Panc1 (cell line): Measurements from ENCODE around the gene DNTT. TPM values are rescaled to one million over a fixed set of nuclear protein-coding genes. Genes with fewer than 3 reads are reported as not detected.

Experiments used
- ATAC-seq: fragments of 200-7000 bp; cut with Tn5 transposase; 2 replicates; pipeline ENCODE4 v1.9.1; 2020; ENCODE audit warnings: mild to moderate bottlenecking, moderate library complexity
- BruUV-seq: library from RNA; stranded (reverse); fragments of 400-500 nt; replicated peaks from 2 replicates; lab custom pipeline; 2021; lab: Mats Ljungman, UMichigan
- CTCF ChIA-PET: fragments of 300-600 bp; sonication (Branson Sonifier 250); formaldehyde crosslinking; loops from one replicate; lab custom pipeline; 2022; ENCODE audit warnings: antibody characterized with exemption; lab: Charles Lee
- POLR2A ChIA-PET: fragments of 300-600 bp; sonication (Branson Sonifier 250); formaldehyde crosslinking; loops from one replicate; lab custom pipeline; 2022; ENCODE audit warnings: antibody characterized with exemption; lab: Charles Lee
- DNase-seq: peaks from one replicate; pipeline ENCODE4 v3.0.0-alpha.2; 2010; ENCODE audit warnings: low read depth, low spot score
- H3K27ac ChIP-seq: 2 replicates; pipeline ENCODE4 v1.5.1; 2011; ENCODE audit warnings: mild to moderate bottlenecking, low read length, inconsistent platforms
- H3K27me3 ChIP-seq: fragments of 200-500 bp; sonication (Bioruptor generic); 2 replicates; pipeline ENCODE4 v1.6.0; 2014; ENCODE audit warnings: low read length, inconsistent platforms; ENCODE audit not compliant: control insufficient read depth, insufficient read depth
- H3K36me3 ChIP-seq: fragments of 200-500 bp; sonication (Bioruptor generic); 2 replicates; pipeline ENCODE4 v1.5.1; 2014; ENCODE audit warnings: inconsistent platforms, mild to moderate bottlenecking, low read length, moderate library complexity; ENCODE audit not compliant: control insufficient read depth, insufficient read depth
- H3K4me1 ChIP-seq: 2 replicates; pipeline ENCODE4 v1.5.1; 2011; ENCODE audit warnings: inconsistent platforms, mild to moderate bottlenecking, low read length, moderate library complexity; ENCODE audit not compliant: control insufficient read depth, insufficient read depth
- H3K4me3 ChIP-seq, 2 experiments: 2 replicates each; pipeline ENCODE4 v1.5.1; 2011 to 2012; ENCODE audit warnings: low read depth in 2 of 2, low read length in 2 of 2, mild to moderate bottlenecking in 2 of 2, inconsistent platforms in 1 of 2, moderate library complexity in 1 of 2
- H3K9me3 ChIP-seq: fragments of 200-500 bp; sonication (Bioruptor generic); 2 replicates; pipeline ENCODE4 v1.5.1; 2014; ENCODE audit warnings: low read depth, mild to moderate bottlenecking, inconsistent platforms, low read length, moderate library complexity; ENCODE audit not compliant: control insufficient read depth, insufficient read depth
- CTCF ChIP-seq: fragments of 450-650 bp; IDR thresholded peaks from 2 replicates; pipeline ENCODE4 v1.5.1; 2017; ENCODE audit warnings: mild to moderate bottlenecking
- POLR2AphosphoS5 ChIP-seq: IDR thresholded peaks from 2 replicates; pipeline ENCODE4 v1.6.1; 2012; ENCODE audit warnings: mild to moderate bottlenecking, low read depth, low read length, moderate library complexity
- SIN3A ChIP-seq: IDR thresholded peaks from 2 replicates; pipeline ENCODE4 v1.6.1; 2012; ENCODE audit warnings: low read depth, mild to moderate bottlenecking, low read length, moderate library complexity, borderline replicate concordance; ENCODE audit not compliant: insufficient read depth
- TCF7L2 ChIP-seq: IDR thresholded peaks from 2 replicates; pipeline ENCODE4 v1.6.1; 2011; ENCODE audit warnings: mild to moderate bottlenecking, low read depth, low read length, inconsistent platforms
- in situ Hi-C: cut with HindIII; loops from 2 replicates; pipeline ENCODE4 v1.10.0; 2016; ENCODE audit warnings: low sequenced_read_pairs, low pct_unique_long_range_greater_than_20kb
- intact Hi-C: fragments of 100-400 bp; cut with micrococcal nuclease; formaldehyde crosslinking; loops from one replicate; pipeline ENCODE4 v1.10.0; 2022; ENCODE audit not compliant: unreplicated experiment
- total RNA-seq: library from RNA; stranded (reverse); gene quantifications from one replicate; pipeline ENCODE4 v1.2.1, GENCODE V29; 2021; ENCODE audit not compliant: unreplicated experiment
- TF ChIP-seq, protein P1 (sequence below), 2 experiments: IDR thresholded peaks; 2 replicates each; pipeline ENCODE4 v1.6.1; 2011 to 2012; ENCODE audit warnings: low read depth in 2 of 2, control low read depth in 1 of 2, low read length in 1 of 2, mild to moderate bottlenecking in 1 of 2, moderate library complexity in 1 of 2; ENCODE audit not compliant: insufficient read depth in 1 of 2

Gene DNTT
- total RNA-seq, 1 experiment from 2014 or later, result not detected

- no TSS peak for BruUV-seq
- H3K27me3 ChIP-seq, result peaks cover 10% of the 10 kb centered on the region; the same call in 1 of the 2 replicates
- DNase-seq, result no peak
- in situ Hi-C loops (no loop called here), intact Hi-C loops (no loop called here)
- ChIA-PET CTCF (no interaction called here), POLR2A (no interaction called here)
- TF ChIP-seq TCF7L2 (no peak), CTCF (no peak), SIN3A (no peak), POLR2AphosphoS5 (no peak)
- TF ChIP-seq, protein P1, sequence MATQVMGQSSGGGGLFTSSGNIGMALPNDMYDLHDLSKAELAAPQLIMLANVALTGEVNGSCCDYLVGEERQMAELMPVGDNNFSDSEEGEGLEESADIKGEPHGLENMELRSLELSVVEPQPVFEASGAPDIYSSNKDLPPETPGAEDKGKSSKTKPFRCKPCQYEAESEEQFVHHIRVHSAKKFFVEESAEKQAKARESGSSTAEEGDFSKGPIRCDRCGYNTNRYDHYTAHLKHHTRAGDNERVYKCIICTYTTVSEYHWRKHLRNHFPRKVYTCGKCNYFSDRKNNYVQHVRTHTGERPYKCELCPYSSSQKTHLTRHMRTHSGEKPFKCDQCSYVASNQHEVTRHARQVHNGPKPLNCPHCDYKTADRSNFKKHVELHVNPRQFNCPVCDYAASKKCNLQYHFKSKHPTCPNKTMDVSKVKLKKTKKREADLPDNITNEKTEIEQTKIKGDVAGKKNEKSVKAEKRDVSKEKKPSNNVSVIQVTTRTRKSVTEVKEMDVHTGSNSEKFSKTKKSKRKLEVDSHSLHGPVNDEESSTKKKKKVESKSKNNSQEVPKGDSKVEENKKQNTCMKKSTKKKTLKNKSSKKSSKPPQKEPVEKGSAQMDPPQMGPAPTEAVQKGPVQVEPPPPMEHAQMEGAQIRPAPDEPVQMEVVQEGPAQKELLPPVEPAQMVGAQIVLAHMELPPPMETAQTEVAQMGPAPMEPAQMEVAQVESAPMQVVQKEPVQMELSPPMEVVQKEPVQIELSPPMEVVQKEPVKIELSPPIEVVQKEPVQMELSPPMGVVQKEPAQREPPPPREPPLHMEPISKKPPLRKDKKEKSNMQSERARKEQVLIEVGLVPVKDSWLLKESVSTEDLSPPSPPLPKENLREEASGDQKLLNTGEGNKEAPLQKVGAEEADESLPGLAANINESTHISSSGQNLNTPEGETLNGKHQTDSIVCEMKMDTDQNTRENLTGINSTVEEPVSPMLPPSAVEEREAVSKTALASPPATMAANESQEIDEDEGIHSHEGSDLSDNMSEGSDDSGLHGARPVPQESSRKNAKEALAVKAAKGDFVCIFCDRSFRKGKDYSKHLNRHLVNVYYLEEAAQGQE (IDR thresholded peaks at IDR 0.05; ENCODE audit: insufficient read depth in 1 of 2, low read depth in 2 of 2, low read length in 1 of 2), result no peak
- H3K4me1 ChIP-seq, result no peaks in the 10 kb centered on the region
- no peak overlapping the region for H3K4me3 ChIP-seq
- H3K9me3 ChIP-seq, result no peaks in the 10 kb centered on the region
- H3K36me3 ChIP-seq, result no peaks in the 10 kb centered on the region
- H3K27ac ChIP-seq, result no peak overlapping the region
- ATAC-seq, result no peak
Measured at GRCh38 chr10:96264938-96265337, 39.3 kb upstream of the DNTT start.

DNA sequence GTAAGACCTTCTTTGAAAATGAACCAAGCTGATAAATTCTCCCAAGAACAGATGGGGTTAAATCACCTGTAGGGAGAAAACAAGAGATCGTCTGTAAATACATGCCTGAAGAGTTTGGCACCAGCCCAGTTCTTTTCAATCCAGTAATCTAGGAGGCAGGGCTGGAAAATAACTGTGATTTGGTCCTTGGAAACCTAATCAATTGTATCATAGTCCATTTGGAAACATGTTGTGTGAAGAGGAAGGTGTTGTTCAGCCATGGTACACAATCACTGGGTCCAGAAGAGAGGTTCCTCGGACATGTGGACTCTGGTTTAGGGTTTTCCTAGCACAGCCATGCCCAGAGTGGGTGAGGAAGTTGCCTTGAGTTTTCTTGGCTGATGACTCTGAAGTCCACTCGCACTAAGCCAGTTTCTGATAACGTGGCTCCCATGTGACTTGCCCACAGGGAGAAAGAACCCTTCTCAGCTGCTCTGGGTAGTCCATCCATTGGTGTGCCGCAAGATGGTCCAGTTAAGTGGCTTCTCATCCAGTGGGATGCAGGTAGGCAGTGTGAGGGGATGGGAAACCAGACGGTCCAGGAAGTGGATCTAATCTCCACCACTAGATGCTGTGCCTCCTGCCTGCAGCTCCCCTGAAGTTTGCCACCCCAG lies 38.0 kb upstream of the DNTT start:
- POLR2A ChIA-PET, result no interaction called here
- H3K9me3 ChIP-seq, result no peaks in the 10 kb centered on the region
- no peaks in the 10 kb centered on the region for H3K4me1 ChIP-seq
- CTCF ChIA-PET, result no interaction called here
- BruUV-seq, result no TSS peak
- TF ChIP-seq, protein P1 (IDR thresholded peaks at IDR 0.05; ENCODE audit: insufficient read depth in 1 of 2, low read depth in 2 of 2, low read length in 1 of 2), result no peak
- TF ChIP-seq SIN3A, result no peak
- no peak for TF ChIP-seq POLR2AphosphoS5
- TF ChIP-seq TCF7L2, result no peak
- no peak for TF ChIP-seq CTCF
- peaks cover 14% of the 10 kb centered on the region; the same call in 1 of the 2 replicates for H3K27me3 ChIP-seq
- intact Hi-C loops (no loop called here), in situ Hi-C loops (no loop called here)
- H3K36me3 ChIP-seq, result no peaks in the 10 kb centered on the region
- DNase-seq, result no peak
- no peak overlapping the region for H3K27ac ChIP-seq
- no peak for ATAC-seq
- H3K4me3 ChIP-seq, result no peak overlapping the region
